SU-DHL-6 (cell line): Measurements from ENCODE around the gene SLC17A8.

ENCODE experiments used
- H2AFZ ChIP-seq: fragments of 200-600 bp; sonication (generic); 2 replicates; pipeline ENCODE4 v1.6.1; 2014; ENCODE audit warnings: low read depth, mild to moderate bottlenecking, moderate library complexity, mixed read lengths, antibody characterized with exemption, low read length; ENCODE audit not compliant: severe bottlenecking
- H3F3A ChIP-seq: fragments of 200-600 bp; shearing (Covaris generic); 2 replicates; pipeline ENCODE4 v1.6.0; 2016; ENCODE audit warnings: antibody characterized with exemption, mild to moderate bottlenecking; ENCODE audit not compliant: insufficient read depth
- H3K27ac ChIP-seq: fragments of 200-600 bp; sonication (generic); 2 replicates; pipeline ENCODE4 v1.5.1; 2016; ENCODE audit warnings: low read depth, mild to moderate bottlenecking, low read length, moderate library complexity, mixed read lengths
- H3K27me3 ChIP-seq: fragments of 200-600 bp; sonication (generic), shearing (Covaris generic); 2 replicates; pipeline ENCODE4 v1.6.0; 2014; ENCODE audit warnings: mild to moderate bottlenecking, low read length
- H3K36me3 ChIP-seq: fragments of 200-600 bp; sonication (generic); 2 replicates; pipeline ENCODE4 v1.6.1; 2014; ENCODE audit warnings: mild to moderate bottlenecking, low read length, mixed read lengths
- H3K4me2 ChIP-seq: fragments of 300-600, 200-600 bp; shearing (Covaris generic), sonication (generic); 2 replicates; pipeline ENCODE4 v1.6.0; 2014; ENCODE audit warnings: low read length, low read depth, mild to moderate bottlenecking; ENCODE audit not compliant: poor library complexity, severe bottlenecking
- H3K4me3 ChIP-seq: fragments of 200-600 bp; sonication (generic); 2 replicates; pipeline ENCODE4 v1.5.1; 2014; ENCODE audit warnings: antibody characterized with exemption, low read length, mild to moderate bottlenecking, mixed read lengths; ENCODE audit not compliant: insufficient read depth, poor library complexity, severe bottlenecking
- H3K79me2 ChIP-seq: fragments of 200-600 bp; sonication (generic); 2 replicates; pipeline ENCODE4 v1.6.1; 2014; ENCODE audit warnings: mild to moderate bottlenecking, low read length, moderate library complexity; ENCODE audit not compliant: insufficient read depth
- H3K9ac ChIP-seq: fragments of 200-600 bp; sonication (generic); 2 replicates; pipeline ENCODE4 v1.7.0; 2014; ENCODE audit warnings: mild to moderate bottlenecking, low read length
- H3K9me2 ChIP-seq: fragments of 200-600 bp; sonication (generic); replicated peaks from 2 replicates; pipeline ENCODE4 v1.6.1; 2014; ENCODE audit warnings: low read length; ENCODE audit not compliant: insufficient read depth
- H3K9me3 ChIP-seq: fragments of 200-600 bp; sonication (generic); 2 replicates; pipeline ENCODE4 v1.6.1; 2014; ENCODE audit warnings: low read length, mixed read lengths; ENCODE audit not compliant: insufficient read depth
- H4K20me1 ChIP-seq: fragments of 200-600 bp; sonication (generic); 2 replicates; pipeline ENCODE4 v1.6.1; 2014; ENCODE audit warnings: low read depth, mild to moderate bottlenecking, antibody characterized with exemption, low read length, moderate library complexity, mixed read lengths
- CTCF ChIP-seq: fragments of 200-600 bp; sonication (generic); IDR thresholded peaks from one replicate; pipeline ENCODE4 v1.5.1; 2017; ENCODE audit warnings: antibody characterized with exemption, mild to moderate bottlenecking, low read length, moderate library complexity; ENCODE audit not compliant: insufficient read depth, poor library complexity, severe bottlenecking
- EZH2phosphoT487 ChIP-seq: fragments of 200-600 bp; sonication (generic), shearing (Covaris generic); conservative IDR thresholded peaks from 2 replicates; pipeline ENCODE4 v1.6.1; 2018; ENCODE audit warnings: mild to moderate bottlenecking, antibody characterized with exemption, low read length, moderate library complexity, mixed read lengths

Gene SLC17A8

GRCh38 chr12:100464529-100464928 is 107.7 kb downstream of the SLC17A8 start:
- no peaks in the 10 kb centered on the region for H3K27me3 ChIP-seq
- no peak overlapping the region for H3K27ac ChIP-seq
- H3K4me2 ChIP-seq, result no peak overlapping the region
- H3K4me3 ChIP-seq, result no peak overlapping the region
- H3K36me3 ChIP-seq, result no peaks in the 10 kb centered on the region
- no peaks in the 10 kb centered on the region for H3F3A ChIP-seq
- no peaks in the 10 kb centered on the region for H3K79me2 ChIP-seq
- H3K9ac ChIP-seq, result no peak overlapping the region
- H4K20me1 ChIP-seq, result no peaks in the 10 kb centered on the region
- TF ChIP-seq EZH2phosphoT487 (no peak), CTCF (no peak)
- no peaks in the 10 kb centered on the region for H3K9me2 ChIP-seq
- no peaks in the 10 kb centered on the region for H3K9me3 ChIP-seq
- no peak overlapping the region for H2AFZ ChIP-seq

- H3K9ac ChIP-seq, result no peak overlapping the region
- H3K9me2 ChIP-seq, result no peaks in the 10 kb centered on the region
- H3K4me2 ChIP-seq, result no peak overlapping the region
- no peaks in the 10 kb centered on the region for H3K27me3 ChIP-seq
- H2AFZ ChIP-seq, result no peak overlapping the region
- no peak overlapping the region for H3K4me3 ChIP-seq
- no peaks in the 10 kb centered on the region for H3K9me3 ChIP-seq
- no peaks in the 10 kb centered on the region for H3F3A ChIP-seq
- H4K20me1 ChIP-seq, result no peaks in the 10 kb centered on the region
- TF ChIP-seq CTCF (no peak), EZH2phosphoT487 (no peak)
- H3K36me3 ChIP-seq, result no peaks in the 10 kb centered on the region
- no peaks in the 10 kb centered on the region for H3K79me2 ChIP-seq
- no peak overlapping the region for H3K27ac ChIP-seq
These were observed 111.3 kb downstream of the SLC17A8 start for GRCh38 chr12:100468126-100468525.
